Measurements from ENCODE around the gene TRIP13. TPM values are rescaled to one million over a fixed set of nuclear protein-coding genes. Genes with fewer than 3 reads are reported as not detected.
"Not testable (repeated sequence)": the region's sequence is repeated elsewhere in the genome, so short reads cannot be mapped to it uniquely, and the experiment has no call there.

TRIP13 gene
- total and polyA plus RNA-seq, 4 experiments from 2014 or later: 0.39 to 1.0 (median 0.69) TPM; not detected in 1

DNA sequence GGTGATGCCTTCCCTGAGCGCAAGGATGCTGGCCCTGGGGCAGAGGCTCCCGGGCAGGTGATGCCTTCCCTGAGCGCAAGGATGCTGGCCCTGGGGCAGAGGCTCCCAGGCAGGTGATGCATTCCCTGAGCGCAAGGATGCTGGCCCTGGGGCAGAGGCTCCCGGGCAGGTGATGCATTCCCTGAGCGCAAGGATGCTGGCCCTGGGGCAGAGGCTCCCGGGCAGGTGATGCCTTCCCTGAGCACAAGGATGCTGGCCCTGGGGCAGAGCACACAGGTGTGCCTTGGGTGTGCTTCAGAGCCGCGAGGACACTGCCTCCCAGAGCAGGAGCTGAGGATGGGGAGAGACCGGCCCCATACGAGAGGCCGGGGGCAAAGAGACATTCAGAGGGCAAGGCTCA is 22.7 kb downstream of the TRIP13 start:
- POLR2A ChIA-PET (ENCODE audit: partially characterized antibody); H3K36me3 Mint-ChIP-seq; H3K36me3 ChIP-seq (ENCODE audit: insufficient read depth, low read length); H3K9me3 ChIP-seq (ENCODE audit: control insufficient read depth in 1 of 2, low read length in 2 of 2); H3K27ac Mint-ChIP-seq; DNase-seq; H3K4me1 ChIP-seq (ENCODE audit: insufficient read depth, low read length); CTCF ChIA-PET (ENCODE audit: partially characterized antibody); H3K27me3 ChIP-seq (ENCODE audit: insufficient read depth, low read length); H3K27me3 Mint-ChIP-seq; H3K4me3 ChIP-seq (ENCODE audit: low read length in 2 of 2); H3K4me3 Mint-ChIP-seq; H3K9me3 Mint-ChIP-seq; intact Hi-C loops (cut with micrococcal nuclease); H3K27ac ChIP-seq (ENCODE audit: low read depth, low read length): not testable (repeated sequence)
- H3K4me1 Mint-ChIP-seq: peaks cover 2 to 12% (median 9%) of the 10 kb centered on the region in 4 donors

DNA sequence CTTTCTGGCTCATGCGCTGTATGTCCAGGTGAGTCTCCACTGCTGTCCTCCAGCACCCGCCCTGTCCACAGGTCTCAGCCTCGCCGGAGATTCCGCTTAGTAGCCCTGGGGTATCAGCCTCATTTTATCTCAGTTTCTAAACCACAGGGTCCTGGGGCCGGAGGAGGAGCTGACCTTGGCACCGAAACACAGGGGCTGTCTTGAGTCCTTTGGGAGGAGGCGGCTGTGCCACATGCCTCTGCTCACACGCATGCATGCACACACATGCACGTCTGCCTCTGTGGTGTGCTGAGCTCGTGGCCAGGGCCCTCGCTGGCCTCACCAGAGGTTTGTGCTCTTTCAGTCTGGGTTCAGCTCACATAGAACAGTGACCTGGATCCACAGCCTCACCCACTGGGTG is 23.3 kb downstream of the TRIP13 start:
- Mint-ChIP-seq H3K4me3 (no peak overlapping the region), H3K27me3 (no peaks in the 10 kb centered on the region), H3K36me3 (no peaks in the 10 kb centered on the region), H3K27ac (no peak overlapping the region), H3K9me3 (peaks cover 0 to 2% (median 0%) of the 10 kb centered on the region in 8 donors), H3K4me1 (peaks cover 2 to 12% (median 9%) of the 10 kb centered on the region in 4 donors)
- intact Hi-C loops (cut with micrococcal nuclease): no loop called here
- no peak for DNase-seq
- CTCF ChIA-PET (ENCODE audit: partially characterized antibody): interaction anchor here (1.8 kb wide), 1 partner anchor 14 kb away, joined by 5 read pairs; no protein-coding TSS in a partner anchor
- no peaks in the 10 kb centered on the region for H3K9me3 ChIP-seq (ENCODE audit: control insufficient read depth in 1 of 2, low read length in 2 of 2)
- POLR2A ChIA-PET (ENCODE audit: partially characterized antibody): no interaction called here
- no peaks in the 10 kb centered on the region for H3K4me1 ChIP-seq (ENCODE audit: insufficient read depth, low read length)
- H3K27me3 ChIP-seq (ENCODE audit: insufficient read depth, low read length): no peaks in the 10 kb centered on the region
- H3K27ac ChIP-seq (ENCODE audit: low read depth, low read length): no peak overlapping the region
- no peak overlapping the region for H3K4me3 ChIP-seq (ENCODE audit: low read length in 2 of 2)
- no peaks in the 10 kb centered on the region for H3K36me3 ChIP-seq (ENCODE audit: insufficient read depth, low read length)

DNA sequence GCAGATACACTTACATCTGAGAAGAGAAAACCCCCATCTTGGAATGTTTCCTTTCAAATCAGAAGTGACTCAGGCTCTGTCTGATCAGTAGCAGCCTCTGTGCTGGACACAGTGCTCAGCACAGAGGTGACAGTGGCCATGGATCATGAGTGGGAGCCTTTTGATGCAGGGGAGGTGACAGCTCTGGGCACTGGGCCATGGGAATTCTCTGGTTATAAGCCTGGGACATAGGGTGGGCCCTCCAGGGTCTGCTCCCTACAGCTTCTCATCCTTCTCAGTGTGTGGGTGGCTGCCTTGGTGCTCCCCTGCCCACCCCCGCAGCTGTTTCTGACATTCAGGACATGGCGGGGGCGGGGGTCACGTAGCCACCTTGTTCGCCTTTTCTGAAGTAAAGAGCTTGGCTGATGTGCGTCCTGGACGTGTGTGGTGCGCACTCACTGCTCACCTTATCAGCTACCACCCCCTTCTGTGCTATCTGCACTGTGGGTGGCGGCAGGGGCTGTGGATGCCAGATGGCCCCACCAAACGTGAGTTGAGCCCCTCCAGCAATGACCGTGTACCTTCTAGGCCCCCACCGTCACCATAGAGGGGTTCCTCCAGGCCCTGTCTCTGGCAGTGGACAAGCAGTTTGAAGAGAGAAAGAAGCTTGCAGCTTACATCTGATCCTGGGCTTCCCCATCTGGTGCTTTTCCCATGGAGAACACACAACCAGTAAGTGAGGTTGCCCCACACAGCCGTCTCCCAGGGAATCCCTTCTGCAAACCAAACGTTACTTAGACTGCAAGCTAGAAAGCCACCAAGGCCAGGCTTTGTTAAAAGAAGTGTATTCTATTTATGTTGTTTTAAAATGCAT is 24.0 kb downstream of the TRIP13 start:
- no peak overlapping the region for H3K27ac ChIP-seq (ENCODE audit: low read depth, low read length)
- H3K9me3 ChIP-seq (ENCODE audit: control insufficient read depth in 1 of 2, low read length in 2 of 2): no peaks in the 10 kb centered on the region
- peak overlapping the region in 2 of 7 donors; percentile 18 to 32 for H3K27ac Mint-ChIP-seq
- no peak overlapping the region for H3K4me3 ChIP-seq (ENCODE audit: low read length in 2 of 2)
- H3K4me1 Mint-ChIP-seq: peaks cover 2 to 12% (median 9%) of the 10 kb centered on the region in 4 donors
- H3K27me3 ChIP-seq (ENCODE audit: insufficient read depth, low read length): no peaks in the 10 kb centered on the region
- peaks cover 0 to 2% (median 0%) of the 10 kb centered on the region in 8 donors for H3K9me3 Mint-ChIP-seq
- no peak overlapping the region for H3K4me3 Mint-ChIP-seq
- H3K27me3 Mint-ChIP-seq: no peaks in the 10 kb centered on the region
- H3K36me3 ChIP-seq (ENCODE audit: insufficient read depth, low read length): no peaks in the 10 kb centered on the region
- intact Hi-C loops (cut with micrococcal nuclease): no loop called here
- H3K36me3 Mint-ChIP-seq: no peaks in the 10 kb centered on the region
- ChIA-PET CTCF (ENCODE audit: partially characterized antibody) (interaction anchor here (1.8 kb wide), 1 partner anchor 14 kb away, joined by 5 read pairs; no protein-coding TSS in a partner anchor), POLR2A (ENCODE audit: partially characterized antibody) (no interaction called here)
- H3K4me1 ChIP-seq (ENCODE audit: insufficient read depth, low read length): no peaks in the 10 kb centered on the region
- no peak for DNase-seq

DNA sequence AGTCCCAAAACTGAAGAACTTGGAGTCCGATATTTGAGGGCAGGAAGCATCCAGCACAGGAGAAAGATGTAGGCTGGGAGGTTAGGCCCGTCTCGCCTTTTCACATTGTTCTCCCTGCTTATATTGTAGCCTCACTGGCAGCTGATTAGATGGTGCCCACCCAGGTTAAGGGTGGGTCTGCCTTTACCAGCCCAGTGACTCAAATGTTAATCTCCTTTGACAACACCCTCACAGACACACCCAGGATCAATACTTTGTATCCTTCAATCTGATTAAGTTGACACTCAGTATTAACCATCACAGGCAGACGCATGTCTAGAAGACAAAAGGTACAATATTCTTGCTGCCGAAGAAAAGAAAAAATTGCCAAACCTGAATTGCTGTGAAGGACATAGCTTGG is 26.0 kb downstream of the TRIP13 start:
- H3K4me1 Mint-ChIP-seq; H3K4me3 ChIP-seq (ENCODE audit: low read length in 2 of 2); H3K36me3 Mint-ChIP-seq; CTCF ChIA-PET (ENCODE audit: partially characterized antibody); H3K27me3 ChIP-seq (ENCODE audit: insufficient read depth, low read length); POLR2A ChIA-PET (ENCODE audit: partially characterized antibody); H3K4me3 Mint-ChIP-seq; H3K27ac Mint-ChIP-seq; DNase-seq; H3K27ac ChIP-seq (ENCODE audit: low read depth, low read length); H3K9me3 ChIP-seq (ENCODE audit: control insufficient read depth in 1 of 2, low read length in 2 of 2); H3K9me3 Mint-ChIP-seq; H3K4me1 ChIP-seq (ENCODE audit: insufficient read depth, low read length); intact Hi-C loops (cut with micrococcal nuclease); H3K36me3 ChIP-seq (ENCODE audit: insufficient read depth, low read length); H3K27me3 Mint-ChIP-seq: not testable (repeated sequence)

DNA sequence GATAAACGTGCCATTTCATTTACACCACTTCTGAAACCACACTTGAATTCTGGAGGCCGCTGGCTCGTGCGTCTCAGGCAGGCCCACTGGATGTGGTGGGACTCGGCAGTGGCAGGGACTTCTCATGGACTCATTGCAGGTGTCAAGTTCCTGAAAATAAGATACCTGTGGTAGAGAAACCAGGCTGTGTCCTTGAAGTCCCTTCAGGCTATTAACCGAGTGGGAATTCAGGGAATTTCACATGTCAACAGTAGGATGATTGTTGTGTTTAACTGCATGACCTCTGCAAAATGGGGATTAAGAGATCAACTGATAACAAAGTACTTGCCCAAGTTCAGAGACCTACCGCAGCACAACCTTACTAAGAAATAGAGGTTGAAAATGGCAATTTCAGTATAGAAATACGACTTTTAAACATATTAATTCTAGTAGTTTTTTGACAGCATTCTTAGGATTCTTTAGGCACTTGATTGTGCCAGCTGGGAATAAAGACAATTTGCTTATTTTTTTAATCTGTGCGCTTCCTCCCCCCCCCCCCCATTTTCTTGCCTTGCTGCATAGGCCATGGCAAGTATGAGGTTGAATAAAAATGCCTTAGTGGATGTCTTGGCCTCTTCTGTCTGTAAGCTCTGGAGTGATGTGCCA is 26.8 kb downstream of the TRIP13 start:
- CTCF ChIA-PET (ENCODE audit: partially characterized antibody): interaction anchor here (0.6 to 1.4 kb wide), 2 partner anchors 204 to 221 kb away, joined by 3 to 4 read pairs; no protein-coding TSS in a partner anchor
- no peaks in the 10 kb centered on the region for H3K36me3 ChIP-seq (ENCODE audit: insufficient read depth, low read length)
- no peaks in the 10 kb centered on the region for H3K9me3 ChIP-seq (ENCODE audit: control insufficient read depth in 1 of 2, low read length in 2 of 2)
- Mint-ChIP-seq H3K27ac (no peak overlapping the region), H3K36me3 (no peaks in the 10 kb centered on the region), H3K4me1 (no peaks in the 10 kb centered on the region), H3K9me3 (peaks cover 0 to 1% (median 0%) of the 10 kb centered on the region in 8 donors), H3K4me3 (no peak overlapping the region), H3K27me3 (peaks cover 0 to 3% of the 10 kb centered on the region in 2 donors)
- intact Hi-C loops (cut with micrococcal nuclease): no loop called here
- POLR2A ChIA-PET (ENCODE audit: partially characterized antibody): interaction anchor here (1.1 kb wide), 1 partner anchor 8 kb away, joined by 3 read pairs; no protein-coding TSS in a partner anchor
- H3K27me3 ChIP-seq (ENCODE audit: insufficient read depth, low read length): no peaks in the 10 kb centered on the region
- no peak for DNase-seq
- no peak overlapping the region for H3K27ac ChIP-seq (ENCODE audit: low read depth, low read length)
- no peaks in the 10 kb centered on the region for H3K4me1 ChIP-seq (ENCODE audit: insufficient read depth, low read length)
- H3K4me3 ChIP-seq (ENCODE audit: low read length in 2 of 2): no peak overlapping the region

DNA sequence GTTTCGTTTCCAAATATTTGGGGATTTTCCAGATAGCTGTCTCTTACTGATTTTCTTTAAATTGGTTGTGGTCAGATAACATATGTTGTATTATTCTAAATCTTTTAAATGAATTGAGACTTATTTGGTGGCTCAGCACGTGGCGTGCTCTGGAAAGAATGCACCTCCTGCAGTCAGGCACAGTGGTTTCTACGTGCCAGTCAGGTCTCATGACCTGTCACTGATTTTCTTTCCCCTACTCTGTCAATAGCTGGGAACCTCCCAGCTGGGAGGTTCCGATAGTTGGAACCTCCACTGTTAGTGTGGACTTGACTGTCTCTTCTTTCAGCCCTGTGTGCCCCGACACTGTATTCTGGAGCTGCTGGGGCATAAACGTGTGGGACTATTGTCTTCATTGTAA is 27.6 kb downstream of the TRIP13 start:
- H3K27me3 Mint-ChIP-seq: peaks cover 3 to 7% of the 10 kb centered on the region in 2 donors

More for the DNA sequence above, 27.6 kb downstream of the TRIP13 start:
- H3K27me3 ChIP-seq (ENCODE audit: insufficient read depth, low read length): no peaks in the 10 kb centered on the region
- no peaks in the 10 kb centered on the region for H3K4me1 ChIP-seq (ENCODE audit: insufficient read depth, low read length)
- no peak overlapping the region for H3K27ac ChIP-seq (ENCODE audit: low read depth, low read length)
- Mint-ChIP-seq H3K4me1 (no peaks in the 10 kb centered on the region), H3K4me3 (no peak overlapping the region), H3K36me3 (no peaks in the 10 kb centered on the region), H3K9me3 (peaks cover 0 to 1% (median 0%) of the 10 kb centered on the region in 8 donors), H3K27ac (peak overlapping the region in 1 of 7 donors; percentile 5)
- ChIA-PET CTCF (ENCODE audit: partially characterized antibody) (interaction anchor here (0.6 to 1.6 kb wide), 3 partner anchors 85 to 220 kb away, joined by 3 to 4 read pairs (median 3); no protein-coding TSS in a partner anchor), POLR2A (ENCODE audit: partially characterized antibody) (interaction anchor here (1.1 kb wide), 1 partner anchor 9 kb away, joined by 3 read pairs; no protein-coding TSS in a partner anchor)
- H3K4me3 ChIP-seq (ENCODE audit: low read length in 2 of 2): no peak overlapping the region
- DNase-seq: no peak
- H3K9me3 ChIP-seq (ENCODE audit: control insufficient read depth in 1 of 2, low read length in 2 of 2): no peaks in the 10 kb centered on the region
- intact Hi-C loops (cut with micrococcal nuclease): no loop called here
- no peaks in the 10 kb centered on the region for H3K36me3 ChIP-seq (ENCODE audit: insufficient read depth, low read length)
